Left lung (tissue), 10 donors: ENCODE results near the gene OPRM1. TPM values are rescaled to one million over a fixed set of nuclear protein-coding genes. Genes with fewer than 3 reads are reported as not detected.

Experiments
- ATAC-seq: fragments of 200-7000 bp; cut with Tn5 transposase; one replicate; pipeline ENCODE4 v1.9.1; 2020; ENCODE audit warnings: moderate library complexity
- DNase-seq, 4 donors: peaks; one replicate each; pipeline ENCODE4 v3.0.0-alpha.2; 2013 to 2020
- H3K27ac ChIP-seq, 2 donors: fragments of 200-600 bp; sonication (generic) in 1 of 2; one replicate each; pipeline versions ENCODE4 v1.5.0 to v1.8.0; 2020 to 2021
- H3K27me3 ChIP-seq, 2 donors: fragments of 200-600 bp; sonication (generic) in 1 of 2; one replicate each; pipeline versions ENCODE4 v1.5.0 to v1.8.0; 2020 to 2021
- H3K36me3 ChIP-seq, 2 donors: fragments of 200-600 bp; sonication (generic) in 1 of 2; one replicate each; pipeline versions ENCODE4 v1.5.0 to v1.8.0; 2020 to 2021
- H3K4me1 ChIP-seq, 2 donors: fragments of 200-600 bp; one replicate each; pipeline ENCODE4 v1.8.0; 2021
- H3K4me3 ChIP-seq, 2 donors: fragments of 200-600 bp; sonication (generic) in 1 of 2; one replicate each; pipeline versions ENCODE4 v1.5.0 to v1.8.0; 2020 to 2021; ENCODE audit warnings: mild to moderate bottlenecking in 1 of 2
- H3K9me3 ChIP-seq, 2 donors: fragments of 200-600 bp; sonication (generic) in 1 of 2; one replicate each; pipeline versions ENCODE4 v1.5.0 to v1.8.0; 2020 to 2021
- CTCF ChIP-seq, 2 donors: fragments of 200-600 bp; sonication (generic) in 1 of 2; IDR thresholded peaks; one replicate each; pipeline versions ENCODE4 v1.5.0 to v1.8.0; 2021; ENCODE audit warnings: antibody characterized with exemption in 2 of 2
- intact Hi-C, 2 donors: fragments of 100-400 bp; cut with DNase I; formaldehyde crosslinking; loops; one replicate each; pipeline versions ENCODE4 v1.11.2 to v1.14.2; 2022
- polyA plus RNA-seq, 6 donors: library from polyadenylated mRNA; unstranded; fragments of 120-200 nt; gene quantifications; one replicate each; pipeline ENCODE4 v1.2.1, GENCODE V29; 2013; ENCODE audit not compliant: insufficient read length in 6 of 6
- total RNA-seq, 2 donors: library from RNA; stranded (reverse); fragmentation: NEBNext Ultra II Directional; extraction: Animal tissue kit (Norgen Biotek cat#: 25700); gene quantifications; one replicate each; pipeline ENCODE4 v1.2.1, GENCODE V29; 2021
- donor health status: DM: no; HTN: yes; CAD: no.
- donor health status: DM: no; HTN: no; CAD: no.

Gene OPRM1
- total and polyA plus RNA-seq, 8 donors, result not detected

- Histone ChIP-seq H3K27ac (no peak overlapping the region), H3K4me1 (no peaks in the 10 kb centered on the region), H3K27me3 (no peaks in the 10 kb centered on the region), H3K9me3 (no peaks in the 10 kb centered on the region), H3K4me3 (no peak overlapping the region), H3K36me3 (no peaks in the 10 kb centered on the region)
- no peak for DNase-seq
- no peak for ATAC-seq
- intact Hi-C loops, result no loop called here
- TF ChIP-seq CTCF (IDR thresholded peaks at IDR 0.05), result no peak
These were observed 20.1 kb downstream of the OPRM1 start for GRCh38 chr6:154058963-154059680.

GRCh38 chr6:154060076-154060475, 21.0 kb downstream of the OPRM1 start:
- no peaks in the 10 kb centered on the region for H3K4me1 ChIP-seq
- no peaks in the 10 kb centered on the region for H3K27me3 ChIP-seq
- peaks cover 0 to 8% of the 10 kb centered on the region in 2 donors for H3K9me3 ChIP-seq
- no peak for ATAC-seq
- DNase-seq, result no peak
- intact Hi-C loops, result no loop called here
- no peaks in the 10 kb centered on the region for H3K36me3 ChIP-seq
- H3K4me3 ChIP-seq, result no peak overlapping the region
- no peak for TF ChIP-seq CTCF (IDR thresholded peaks at IDR 0.05)
- no peak overlapping the region for H3K27ac ChIP-seq

- H3K27me3 ChIP-seq, result no peaks in the 10 kb centered on the region
- intact Hi-C loops, result no loop called here
- no peaks in the 10 kb centered on the region for H3K4me1 ChIP-seq
- H3K9me3 ChIP-seq, result peaks cover 0 to 2% of the 10 kb centered on the region in 2 donors
- no peaks in the 10 kb centered on the region for H3K36me3 ChIP-seq
- no peak overlapping the region for H3K27ac ChIP-seq
- H3K4me3 ChIP-seq, result no peak overlapping the region
- TF ChIP-seq CTCF (IDR thresholded peaks at IDR 0.05), result no peak
- ATAC-seq (no peak), DNase-seq (no peak)
These were observed 31.0 kb downstream of the OPRM1 start for GRCh38 chr6:154070041-154070440.

- intact Hi-C loops, result no loop called here
- ATAC-seq, result no peak
- Histone ChIP-seq H3K27ac (no peak overlapping the region), H3K4me3 (no peak overlapping the region), H3K9me3 (no peaks in the 10 kb centered on the region), H3K27me3 (no peaks in the 10 kb centered on the region), H3K36me3 (no peaks in the 10 kb centered on the region), H3K4me1 (no peaks in the 10 kb centered on the region)
- DNase-seq, result no peak
- no peak for TF ChIP-seq CTCF (IDR thresholded peaks at IDR 0.05)
These were observed 31.6 kb downstream of the OPRM1 start for GRCh38 chr6:154070657-154071056.

GRCh38 chr6:154071236-154071635, 32.2 kb downstream of the OPRM1 start:
- ATAC-seq, result no peak
- Histone ChIP-seq H3K27ac (no peak overlapping the region), H3K27me3 (no peaks in the 10 kb centered on the region), H3K4me1 (no peaks in the 10 kb centered on the region), H3K9me3 (no peaks in the 10 kb centered on the region), H3K4me3 (no peak overlapping the region), H3K36me3 (no peaks in the 10 kb centered on the region)
- no peak for DNase-seq
- intact Hi-C loops, result no loop called here
- no peak for TF ChIP-seq CTCF (IDR thresholded peaks at IDR 0.05)
